GM04504 (cell line): ENCODE measurements around the gene NRCAM.

Source experiments
- DNase-seq: peaks from one replicate; pipeline ENCODE4 v3.0.0-alpha.2; 2012; ENCODE audit warnings: low read depth

Gene NRCAM

GRCh38 chr7:108128514-108128913 is 327.7 kb downstream of the NRCAM start:
- DNase-seq = no peak

- DNase-seq = no peak
Observed at GRCh38 chr7:108127461-108127860, 328.8 kb downstream of the NRCAM start.

- DNase-seq = no peak
Observed at GRCh38 chr7:108124820-108125219, 331.4 kb downstream of the NRCAM start.

GRCh38 chr7:108122181-108122580 is 334.1 kb downstream of the NRCAM start:
- no peak for DNase-seq

GRCh38 chr7:108120933-108121332 is 335.3 kb downstream of the NRCAM start:
- DNase-seq = no peak

- DNase-seq = no peak
Observed at GRCh38 chr7:108120196-108120595, 336.0 kb downstream of the NRCAM start.

- no peak for DNase-seq
Observed at GRCh38 chr7:108118959-108119358, 337.3 kb downstream of the NRCAM start.

GRCh38 chr7:108114117-108114841 is 342.0 kb downstream of the NRCAM start:
- no peak for DNase-seq

- no peak for DNase-seq
Observed at GRCh38 chr7:108112683-108113082, 343.6 kb downstream of the NRCAM start.

GRCh38 chr7:108109221-108109908 is 346.9 kb downstream of the NRCAM start:
- DNase-seq = no peak

- DNase-seq = no peak
Observed at GRCh38 chr7:108108131-108108530, 348.1 kb downstream of the NRCAM start.

- DNase-seq = no peak
Observed at GRCh38 chr7:108104324-108104723, 351.9 kb downstream of the NRCAM start.

GRCh38 chr7:108103558-108104298 is 352.5 kb downstream of the NRCAM start:
- DNase-seq = no peak

GRCh38 chr7:108102671-108103312 is 353.4 kb downstream of the NRCAM start:
- no peak for DNase-seq

- DNase-seq = no peak
Observed at GRCh38 chr7:108101759-108102158, 354.5 kb downstream of the NRCAM start.

GRCh38 chr7:108099713-108100112 is 356.5 kb downstream of the NRCAM start:
- DNase-seq = peak; percentile 49

- no peak for DNase-seq
Observed at GRCh38 chr7:108097703-108098102, 358.5 kb downstream of the NRCAM start.
